ENCODE measurements around the gene SWAP70.

GRCh38 chr11:9665749-9666148, 1.9 kb downstream of the SWAP70 start:
- TF ChIP-seq EZH2phosphoT487 (conservative IDR thresholded peaks at IDR 0.05; ENCODE audit: low read length), result no peak
- no peak for TF ChIP-seq CTCF (IDR thresholded peaks at IDR 0.05; ENCODE audit: insufficient read depth, low read length, poor library complexity, severe bottlenecking)
